Forelimb muscle (tissue), 1 donor: ENCODE measurements around the gene PANK4. TPM values are rescaled to one million over a fixed set of nuclear protein-coding genes. Genes with fewer than 3 reads are reported as not detected.

Experiments
- DNase-seq: peaks from one replicate; pipeline ENCODE4 v3.0.0-alpha.2; 2013; ENCODE audit warnings: low read depth
- polyA plus RNA-seq: library from polyadenylated mRNA; unstranded; fragments of 120-200 nt; gene quantifications from one replicate; pipeline ENCODE4 v1.2.1, GENCODE V29; 2013; ENCODE audit not compliant: insufficient read length

Gene PANK4
- polyA plus RNA-seq, 1 donor = 22.1 TPM

DNA sequence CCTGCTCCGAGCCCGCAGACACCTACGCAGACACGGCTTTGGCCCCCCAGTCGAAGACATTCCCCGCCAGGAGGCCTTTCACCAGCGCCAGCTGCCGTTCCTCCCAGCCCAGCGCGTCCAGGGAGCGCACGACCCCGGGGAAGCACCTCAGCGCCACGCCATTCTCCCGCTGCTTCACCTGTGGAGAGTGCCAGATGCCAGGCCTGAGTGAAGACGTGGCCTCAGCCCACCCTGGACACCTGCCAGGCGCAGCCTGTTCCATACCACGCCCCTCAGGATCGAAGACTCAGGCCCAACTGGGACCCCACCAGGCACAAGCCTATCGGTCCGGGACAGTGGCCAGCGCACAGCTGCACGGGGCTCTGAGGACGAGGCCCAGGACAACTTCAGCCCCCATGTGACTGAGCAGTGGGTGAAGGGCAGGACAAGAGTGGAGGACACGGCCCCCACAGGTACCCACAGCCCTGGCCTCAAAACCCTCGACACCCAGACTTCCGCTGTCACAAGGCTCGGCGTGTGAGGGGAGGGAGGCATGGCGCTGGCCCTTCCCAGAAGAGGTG is 13.5 kb downstream of the PANK4 start:
- no peak for DNase-seq

DNA sequence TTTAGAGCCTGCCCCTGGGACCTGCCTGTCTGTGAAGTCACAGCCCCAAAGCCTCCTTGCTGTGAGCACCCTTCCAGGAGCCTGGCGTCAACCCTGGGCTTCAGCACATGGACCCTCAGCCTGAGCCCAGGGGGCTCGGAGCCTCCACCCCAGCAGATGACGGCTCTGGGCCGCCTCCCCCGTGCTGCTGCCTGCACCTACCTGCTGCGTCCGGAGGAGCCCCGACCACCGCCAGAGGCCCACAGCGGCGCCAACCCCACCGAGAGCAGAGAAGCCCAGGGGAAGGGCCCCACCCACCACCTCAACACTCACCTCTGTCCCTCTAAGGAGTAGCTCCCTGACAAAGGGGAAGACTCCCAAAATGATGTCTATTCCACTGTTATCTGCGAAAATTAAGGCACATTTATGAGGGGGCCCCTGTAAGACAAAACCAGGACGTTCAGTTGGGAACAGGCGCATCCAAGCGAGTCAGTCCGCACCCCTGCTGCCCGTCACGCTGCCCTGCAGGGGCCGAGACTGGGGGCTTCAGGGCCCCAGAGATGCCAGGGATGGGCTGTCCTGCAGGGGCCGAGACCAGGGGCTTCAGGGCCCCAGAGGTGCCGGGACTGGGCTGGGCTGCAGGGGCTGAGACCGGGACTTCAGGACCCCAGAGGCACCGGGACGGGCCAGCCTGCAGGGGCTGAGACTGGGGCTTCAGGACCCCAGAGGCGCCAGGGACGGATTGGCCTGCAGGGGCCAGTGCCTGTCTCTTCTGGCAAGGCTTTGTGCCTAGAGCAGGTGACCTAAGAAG is 15.8 kb downstream of the PANK4 start:
- no peak for DNase-seq

DNA sequence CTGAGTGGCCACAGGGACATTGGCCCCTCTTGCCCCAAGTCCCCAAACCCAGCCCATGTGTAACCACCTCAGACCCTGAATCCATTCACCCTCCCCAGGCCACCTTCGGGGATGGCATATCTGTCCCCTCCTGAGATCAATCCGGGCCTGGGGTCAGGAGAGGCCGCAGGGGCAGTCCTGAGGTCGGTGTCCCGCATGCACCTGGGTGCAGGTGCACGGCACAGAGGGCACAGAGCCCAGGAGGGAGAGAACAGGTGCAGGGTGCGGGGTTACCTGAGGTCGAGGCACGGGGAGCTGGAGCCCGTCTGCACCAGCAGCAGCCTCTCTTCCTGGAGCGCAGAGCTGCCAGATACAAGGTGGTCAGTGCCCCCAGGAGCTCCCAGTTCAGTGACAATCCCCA is 16.8 kb downstream of the PANK4 start:
- no peak for DNase-seq

DNA sequence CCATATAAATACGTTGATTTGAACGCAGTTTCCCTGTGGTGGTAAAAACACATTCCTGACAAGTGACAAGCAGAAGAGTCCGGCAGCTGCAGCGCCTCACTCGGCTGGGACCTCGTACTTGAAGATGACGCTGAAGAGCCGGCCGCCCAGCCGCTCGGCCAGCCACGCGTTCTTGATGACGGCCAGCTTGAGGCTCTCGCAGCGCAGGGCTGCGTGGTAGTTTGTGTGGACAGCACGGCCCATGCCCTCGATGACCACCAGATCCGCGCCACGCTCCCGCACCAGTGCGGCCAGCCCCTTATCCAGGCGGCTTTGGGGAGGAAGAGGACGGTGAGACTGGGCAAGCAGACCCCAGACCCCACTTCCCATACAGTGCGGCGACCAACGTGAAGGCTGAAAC is 17.6 kb downstream of the PANK4 start:
- no peak for DNase-seq

DNA sequence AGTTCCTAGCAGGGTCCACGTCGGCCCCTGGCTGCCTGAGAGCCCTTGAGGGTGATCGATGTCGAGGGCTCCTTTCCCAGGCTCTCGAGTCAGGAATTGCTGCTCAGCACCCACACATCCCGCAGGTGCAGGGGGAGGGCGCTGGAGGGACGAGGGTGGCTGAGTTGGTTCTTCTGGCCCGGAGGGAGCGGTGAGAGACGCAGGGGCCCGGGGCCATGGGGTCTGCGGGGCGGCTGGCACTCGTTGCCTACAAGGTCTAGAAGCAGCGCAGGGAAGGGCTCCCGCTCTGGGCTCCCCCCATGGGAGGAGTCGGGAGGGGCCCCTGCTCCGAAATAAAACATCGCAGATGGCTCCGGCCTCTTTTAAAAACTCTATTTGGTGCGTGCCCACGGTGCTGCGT is 18.2 kb downstream of the PANK4 start:
- DNase-seq = no peak

DNA sequence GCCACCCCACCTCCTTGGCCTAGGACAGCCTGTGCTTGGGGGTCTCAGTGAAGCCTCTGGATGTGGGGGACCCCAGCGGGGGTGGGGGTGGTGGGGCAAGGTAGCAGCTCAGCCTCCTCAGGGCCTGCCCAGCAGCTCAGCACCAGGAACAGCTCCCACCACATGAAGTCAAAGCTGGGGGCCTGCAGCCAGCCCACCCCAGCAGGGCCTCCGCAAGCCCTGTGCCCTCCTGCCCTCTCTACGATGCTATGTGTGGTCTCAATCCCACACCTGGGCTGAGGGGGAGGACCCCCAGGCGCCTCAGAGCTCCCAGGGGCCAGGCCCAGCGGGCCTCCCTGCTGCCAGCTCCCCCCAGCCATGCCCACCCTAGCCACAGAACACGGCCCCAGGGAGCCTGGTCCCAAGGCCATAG is 18.6 kb downstream of the PANK4 start:
- no peak for DNase-seq

DNA sequence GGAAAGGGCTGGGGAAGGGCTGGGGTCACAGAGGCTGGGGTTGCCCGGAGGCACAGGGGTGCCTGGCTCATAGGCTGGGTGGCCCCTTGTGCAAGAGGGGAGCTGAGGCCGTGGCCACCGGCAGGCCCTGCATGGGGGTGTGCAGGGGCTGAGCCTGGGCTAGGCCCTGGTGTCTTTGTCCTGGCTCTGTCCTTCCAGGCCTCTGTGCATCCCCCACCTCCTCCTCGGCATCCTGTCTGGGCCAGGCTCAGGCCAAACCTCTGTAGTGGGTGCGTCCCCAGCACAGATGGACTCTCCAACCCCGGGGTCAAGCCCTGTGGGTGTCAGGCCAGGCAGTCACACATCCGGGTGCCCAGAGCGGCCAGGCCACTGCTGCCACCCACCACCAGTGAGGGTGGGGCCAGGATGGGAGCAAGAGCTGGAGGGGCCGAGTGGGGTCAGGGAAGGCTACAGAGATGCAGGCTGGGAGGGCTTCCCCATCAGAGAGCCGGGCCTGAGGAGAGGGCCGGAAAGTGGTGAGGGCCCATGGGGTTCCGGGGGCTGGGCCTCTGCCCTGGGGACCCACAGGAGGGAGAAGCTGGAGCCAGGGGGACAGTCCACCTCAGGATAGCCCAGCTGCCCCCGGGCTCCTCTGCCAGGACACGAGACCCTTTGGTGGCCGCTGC is 19.4 kb downstream of the PANK4 start:
- no peak for DNase-seq

DNA sequence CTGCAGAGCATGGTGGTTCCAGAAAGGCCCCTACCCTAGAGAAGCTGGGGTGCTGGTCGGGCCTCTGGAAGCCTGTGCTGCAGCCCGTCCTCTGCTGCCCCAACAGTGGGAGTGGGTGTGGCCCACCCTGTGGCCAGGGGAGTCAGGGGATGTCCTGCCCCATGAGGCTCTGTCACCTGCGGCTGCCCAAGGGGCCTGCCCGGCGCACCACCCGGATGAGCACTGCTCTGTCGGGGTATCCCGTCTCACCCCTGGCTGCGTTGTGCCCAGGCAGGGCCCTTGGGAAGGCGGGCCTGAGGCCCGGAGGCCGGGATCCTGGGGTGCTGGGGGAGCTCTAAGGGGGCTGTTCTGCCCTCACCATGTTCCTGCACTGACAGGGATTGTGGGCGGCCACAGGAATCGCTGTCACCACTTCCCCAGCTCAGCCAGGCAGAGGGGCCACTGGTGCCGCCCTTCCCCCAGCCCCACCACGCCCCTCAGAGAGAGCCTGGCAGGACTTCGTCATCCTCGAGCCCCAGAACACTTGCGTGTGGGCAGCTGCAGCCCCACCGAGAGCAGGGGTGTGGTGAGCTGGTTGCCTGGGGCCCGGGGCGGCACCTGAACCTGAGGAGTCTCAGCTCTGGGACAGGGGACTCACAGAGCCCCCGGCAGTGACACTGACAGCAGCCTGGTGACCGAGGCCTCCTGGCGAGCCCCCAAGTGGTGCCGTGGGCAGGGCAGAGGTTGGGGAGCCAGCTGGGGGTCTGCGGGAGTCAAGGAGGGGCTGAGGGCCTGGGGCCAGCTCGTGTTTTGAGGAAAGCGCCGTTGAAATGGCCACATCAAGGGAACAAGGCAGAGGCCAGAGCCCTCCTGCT is 20.2 kb downstream of the PANK4 start:
- no peak for DNase-seq

DNA sequence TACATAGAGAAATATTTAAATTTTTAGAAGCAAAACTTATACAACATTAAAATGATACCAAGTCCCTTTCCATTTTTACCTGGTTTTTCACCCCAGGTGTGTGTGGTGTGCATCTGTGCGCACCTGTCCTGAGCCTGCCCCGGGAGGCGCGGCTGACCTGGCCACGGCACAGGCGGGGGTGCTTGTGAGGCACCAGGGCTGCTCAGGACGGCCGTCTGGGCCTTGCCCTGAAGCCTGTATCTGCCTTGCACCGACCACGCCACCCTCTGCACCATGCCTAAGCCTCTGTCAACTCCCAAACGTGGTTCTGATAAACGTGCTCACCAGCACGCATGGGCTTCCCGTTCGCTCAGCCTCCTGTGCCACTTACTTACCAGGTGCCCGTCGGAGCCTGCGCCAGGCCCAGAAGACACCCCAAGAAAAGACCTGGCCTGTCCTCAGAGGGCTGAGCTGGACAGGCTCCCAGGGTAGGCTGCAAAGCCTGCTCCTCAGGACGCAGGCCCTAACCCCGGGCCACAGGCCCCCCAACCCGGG is 20.9 kb downstream of the PANK4 start:
- no peak for DNase-seq

DNA sequence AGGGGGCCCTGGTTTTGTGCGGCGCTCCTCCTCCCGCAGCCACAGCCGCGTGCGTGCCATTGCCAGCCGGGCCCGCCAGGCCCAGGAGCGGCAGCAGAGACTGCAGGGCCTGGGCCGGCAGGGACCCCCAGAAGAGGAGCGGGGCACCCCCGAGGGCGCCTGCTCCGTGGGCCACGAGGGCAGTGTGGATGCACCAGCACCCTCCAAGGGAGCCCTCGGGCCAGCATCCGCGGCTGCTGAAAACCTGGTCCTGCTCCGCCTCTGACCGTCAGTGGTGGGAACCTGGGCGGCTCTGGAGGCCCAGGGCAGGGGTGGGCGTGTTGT is 21.5 kb downstream of the PANK4 start:
- DNase-seq = no peak

DNA sequence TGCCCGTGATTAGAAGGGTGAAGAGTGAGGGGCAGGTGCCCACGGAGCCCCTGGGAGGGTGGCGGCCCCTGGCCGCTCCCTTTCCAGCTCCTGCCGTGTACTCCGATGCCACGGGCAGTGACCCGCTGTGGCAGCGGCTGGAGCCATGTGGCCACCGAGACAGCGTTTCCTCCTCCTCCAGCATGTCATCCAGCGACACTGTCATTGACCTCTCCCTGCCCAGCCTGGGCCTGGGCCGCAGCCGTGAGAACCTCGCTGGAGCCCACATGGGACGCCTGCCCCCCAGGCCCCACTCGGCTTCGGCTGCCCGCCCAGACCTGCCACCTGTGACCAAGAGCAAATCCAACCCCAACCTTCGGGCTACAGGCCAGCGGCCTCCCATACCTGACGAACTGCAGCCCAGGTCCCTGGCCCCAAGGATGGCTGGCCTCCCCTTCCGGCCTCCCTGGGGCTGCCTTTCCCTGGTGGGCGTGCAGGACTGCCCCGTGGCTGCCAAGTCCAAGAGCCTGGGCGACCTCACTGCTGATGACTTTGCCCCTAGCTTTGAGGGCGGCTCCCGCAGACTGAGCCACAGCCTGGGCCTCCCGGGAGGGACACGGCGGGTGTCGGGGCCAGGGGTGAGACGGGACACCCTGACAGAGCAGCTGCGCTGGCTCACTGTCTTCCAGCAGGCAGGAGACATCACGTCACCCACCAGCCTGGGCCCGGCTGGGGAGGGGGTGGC is 22.0 kb downstream of the PANK4 start:
- DNase-seq = no peak

DNA sequence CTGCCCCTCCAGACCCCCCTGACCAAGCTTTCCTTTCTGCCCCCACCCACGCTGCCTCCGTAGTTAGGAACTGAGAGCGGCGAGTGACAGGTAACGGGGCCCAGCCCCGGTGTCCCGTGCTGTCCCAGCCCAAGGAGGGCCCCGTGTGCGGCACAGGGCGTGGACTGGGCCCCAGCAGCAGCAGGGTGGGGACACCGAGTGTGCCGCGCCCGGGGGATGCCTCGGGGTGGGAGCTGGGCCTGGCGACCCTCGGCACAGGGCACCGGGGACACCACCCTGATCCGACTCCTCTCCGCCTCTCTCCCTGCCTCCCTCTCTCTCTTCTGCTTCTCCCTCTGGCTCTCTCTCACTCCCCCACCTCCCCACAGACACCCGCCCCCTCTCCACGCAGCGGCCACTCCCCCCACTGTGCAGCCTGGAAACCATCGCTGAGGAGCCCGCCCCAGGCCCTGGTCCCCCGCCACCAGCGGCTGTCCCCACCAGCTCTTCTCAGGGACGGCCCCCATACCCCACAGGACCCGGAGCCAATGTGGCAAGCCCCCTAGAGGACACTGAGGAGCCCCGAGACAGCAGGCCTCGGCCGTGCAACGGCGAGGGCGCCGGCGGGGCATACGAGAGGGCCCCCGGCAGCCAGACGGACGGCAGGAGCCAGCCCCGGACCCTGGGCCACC is 22.7 kb downstream of the PANK4 start:
- no peak for DNase-seq

DNA sequence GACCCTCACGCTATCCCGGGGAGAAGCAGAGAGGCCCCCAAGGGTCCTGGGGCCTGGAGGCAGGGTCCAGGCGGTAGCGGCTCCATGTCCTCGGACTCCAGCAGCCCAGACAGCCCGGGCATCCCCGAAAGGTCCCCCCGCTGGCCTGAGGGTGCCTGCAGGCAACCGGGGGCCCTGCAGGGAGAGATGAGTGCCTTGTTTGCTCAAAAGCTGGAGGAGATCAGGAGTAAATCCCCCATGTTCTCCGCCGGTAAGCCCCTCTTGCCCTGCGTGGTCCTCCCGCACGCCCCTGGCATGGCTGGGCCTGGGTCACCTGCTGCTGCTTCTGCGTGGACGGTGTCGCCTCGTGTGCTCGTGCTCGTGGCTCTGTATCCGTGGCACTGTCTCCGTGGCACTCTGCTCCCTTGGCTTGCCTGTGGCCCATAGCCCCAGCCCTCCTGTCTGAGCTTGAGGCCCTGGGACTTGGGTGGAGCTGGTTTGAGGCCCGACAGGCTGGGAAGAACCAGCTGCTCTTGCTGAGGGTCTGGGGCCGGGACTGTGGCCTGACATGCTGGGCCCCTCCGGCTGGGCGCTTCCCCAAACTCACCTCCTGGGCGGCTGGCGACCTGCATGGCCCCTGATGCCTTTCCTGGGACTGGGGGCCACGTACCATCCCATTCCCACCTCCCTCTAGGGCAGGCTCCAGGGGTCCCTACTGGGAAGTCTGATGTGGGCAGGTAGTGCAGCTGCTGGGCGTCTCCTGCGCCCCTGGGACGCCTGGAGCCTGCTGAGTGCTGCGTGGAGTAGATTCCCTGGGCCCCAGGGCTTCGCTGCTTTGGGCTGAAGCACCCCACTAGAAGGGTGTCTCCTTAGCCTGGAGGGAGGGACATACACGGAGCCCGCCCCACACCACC is 23.5 kb downstream of the PANK4 start:
- no peak for DNase-seq

DNA sequence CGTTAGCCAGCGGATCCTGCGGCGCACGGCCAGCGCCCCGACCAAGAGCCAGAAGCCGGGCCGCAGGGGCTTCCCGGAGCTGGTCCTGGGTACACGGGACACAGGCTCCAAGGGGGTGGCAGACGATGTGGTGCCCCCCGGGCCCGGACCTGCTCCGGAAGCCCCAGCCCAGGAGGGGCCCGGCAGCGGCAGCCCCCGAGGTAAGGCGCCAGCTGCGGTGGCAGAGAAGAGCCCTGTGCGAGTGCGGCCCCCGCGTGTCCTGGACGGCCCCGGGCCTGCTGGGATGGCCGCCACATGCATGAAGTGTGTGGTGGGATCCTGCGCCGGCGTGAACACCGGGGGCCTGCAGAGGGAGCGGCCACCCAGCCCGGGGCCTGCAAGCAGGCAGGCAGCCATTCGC is 24.2 kb downstream of the PANK4 start:
- no peak for DNase-seq

DNA sequence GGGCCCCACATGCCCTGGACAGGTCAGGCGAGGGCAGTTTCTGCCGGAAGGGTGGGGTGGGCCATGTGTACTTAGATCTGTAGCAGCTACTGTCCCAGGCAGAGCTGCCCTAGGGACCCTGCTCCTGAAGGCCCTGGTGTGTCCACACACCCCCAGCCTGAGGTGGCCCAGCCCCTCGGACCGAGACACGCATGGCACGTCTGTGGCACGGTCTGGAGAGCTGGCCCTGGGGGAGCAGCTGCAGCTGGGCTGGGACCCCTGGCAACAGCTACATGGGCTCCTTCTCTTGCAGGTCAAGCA is 24.6 kb downstream of the PANK4 start:
- DNase-seq = no peak

DNA sequence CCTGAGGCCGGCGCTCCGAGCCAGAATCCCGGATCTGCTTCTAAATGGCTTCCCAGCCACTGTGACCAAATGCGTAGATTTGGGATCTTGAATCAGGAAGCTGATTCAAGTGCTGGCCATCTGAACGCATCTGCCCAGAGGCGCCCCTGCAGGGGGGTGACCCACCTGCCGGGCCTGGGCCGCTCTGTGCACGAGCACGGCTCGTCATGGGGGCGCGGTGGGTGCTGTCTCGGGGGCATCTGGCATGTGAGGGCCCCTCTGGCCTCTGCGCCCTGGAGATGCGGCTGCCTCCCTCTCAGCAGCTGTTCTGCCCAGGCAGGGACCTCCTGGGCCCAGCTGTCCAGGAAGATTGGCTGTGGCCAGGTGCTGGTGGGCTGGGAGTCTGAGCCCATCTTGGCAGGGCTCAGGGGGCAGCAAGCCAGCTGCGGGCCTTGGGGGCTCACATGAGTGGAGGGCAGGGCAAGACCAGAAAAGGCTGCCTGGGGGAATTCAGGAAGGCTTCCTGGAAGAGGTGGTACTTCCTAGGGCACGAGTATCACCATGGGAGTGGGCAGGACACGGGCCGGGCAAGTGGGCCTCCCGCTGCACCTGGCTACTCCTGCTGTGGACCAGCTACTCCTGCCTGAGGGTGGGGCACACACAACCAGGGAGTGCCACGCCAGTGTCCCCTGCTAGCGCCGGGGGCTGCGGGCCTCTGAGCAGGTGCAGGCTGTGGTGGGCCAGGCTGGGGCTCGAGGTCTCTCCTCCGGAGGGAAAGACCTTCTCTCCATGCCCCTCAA is 25.2 kb downstream of the PANK4 start:
- DNase-seq = no peak

DNA sequence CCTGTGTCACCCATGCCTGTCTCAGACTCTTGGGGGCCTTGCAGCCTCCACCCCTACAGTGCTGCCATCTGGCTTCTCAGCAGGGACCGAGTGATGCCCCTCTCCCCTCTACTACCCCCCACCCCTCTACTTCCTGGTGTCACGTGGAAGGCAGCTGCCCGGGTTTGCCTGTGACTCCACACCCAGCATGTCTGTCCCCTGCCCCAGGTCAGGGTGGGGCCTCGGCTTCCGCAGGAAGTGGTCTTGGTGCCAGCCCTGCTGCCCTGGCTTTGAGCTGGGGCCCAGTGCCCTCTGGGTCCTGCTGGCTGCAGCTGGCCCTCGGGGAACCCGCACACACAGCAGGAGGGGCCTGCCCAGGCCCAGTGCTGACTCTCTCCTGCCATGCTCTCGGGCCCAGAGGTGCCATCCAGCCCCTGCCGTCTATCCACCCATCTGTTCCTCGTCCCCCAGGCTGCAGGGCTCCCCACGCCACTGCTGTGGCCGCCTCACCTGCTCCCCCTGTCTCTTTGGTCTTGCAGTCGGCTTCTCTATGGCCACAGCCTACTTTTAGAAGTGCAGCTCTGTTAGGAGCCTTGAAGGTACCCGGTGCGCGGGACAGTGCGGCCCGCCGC is 26.3 kb downstream of the PANK4 start:
- no peak for DNase-seq

DNA sequence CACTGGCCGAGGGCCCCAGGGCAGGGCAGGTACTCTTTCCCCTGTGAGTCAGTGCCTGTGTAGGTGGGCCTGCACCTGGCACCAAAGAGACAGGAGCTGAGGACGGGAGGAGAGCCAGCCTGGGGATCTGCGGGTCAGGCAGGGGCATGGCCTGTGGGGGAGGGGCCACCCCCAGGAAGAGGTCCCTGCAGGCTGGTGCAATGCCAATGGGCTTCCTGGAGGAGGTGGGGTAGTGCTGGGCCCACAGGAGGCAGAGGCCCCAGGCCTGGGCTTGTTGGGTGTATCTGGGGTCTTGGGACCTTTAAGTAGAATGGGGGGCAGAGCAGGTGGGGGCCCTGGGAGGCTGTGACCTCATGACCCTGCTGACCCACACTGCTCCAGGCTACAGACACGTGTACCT is 27.1 kb downstream of the PANK4 start:
- DNase-seq = no peak

DNA sequence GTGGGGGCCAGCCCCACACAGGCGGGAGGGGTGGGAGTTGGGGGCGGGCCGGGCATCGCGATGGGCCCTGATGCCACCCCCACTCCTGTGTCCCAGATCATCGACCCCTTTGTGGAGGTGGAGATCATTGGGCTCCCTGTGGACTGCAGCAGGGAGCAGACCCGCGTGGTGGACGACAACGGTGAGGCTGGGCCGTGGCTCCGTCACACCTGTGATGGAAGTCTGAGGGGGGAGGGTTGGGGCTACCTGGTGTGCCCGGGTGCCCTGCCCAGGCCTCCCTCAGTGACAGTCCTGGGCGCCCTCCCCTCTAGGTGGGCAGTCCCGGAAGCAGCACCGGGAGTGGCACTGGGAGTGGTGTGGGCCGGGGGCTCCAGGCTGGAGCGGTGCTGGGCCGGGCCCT is 27.7 kb downstream of the PANK4 start:
- no peak for DNase-seq
